CD14-positive monocyte (primary cell): ENCODE data around the gene MEX3A. TPM values are rescaled to one million over a fixed set of nuclear protein-coding genes. Genes with fewer than 3 reads are reported as not detected.
"Not testable (repeated sequence)": the region's sequence is repeated elsewhere in the genome, so short reads cannot be mapped to it uniquely, and the experiment has no call there.

Experiments used
- DNase-seq, 3 donors: peaks; one replicate each; pipeline ENCODE4 v3.0.0-alpha.2; 2011 to 2022
- H2AFZ ChIP-seq: 2 replicates; pipeline ENCODE4 v1.6.0; 2012; ENCODE audit warnings: mild to moderate bottlenecking, low read depth, low read length, inconsistent platforms; ENCODE audit not compliant: insufficient read depth, poor library complexity, severe bottlenecking
- H3K27ac ChIP-seq, 2 donors: 1 replicate in 1 of 2; 2 replicates in 1 of 2; pipeline ENCODE4 v1.5.1; 2012 to 2013; ENCODE audit warnings: low read length in 2 of 2, control low read depth in 1 of 2, inconsistent platforms in 1 of 2, low read depth in 1 of 2, mild to moderate bottlenecking in 1 of 2
- H3K27me3 ChIP-seq, 2 donors: one replicate each; pipeline versions ENCODE4 v1.6.0 to v1.6.1; 2011 to 2013; ENCODE audit warnings: low read length in 2 of 2; ENCODE audit not compliant: control insufficient read depth in 2 of 2, insufficient read depth in 2 of 2
- H3K36me3 ChIP-seq, 2 donors: replicated peaks in 1 of 2; 1 replicate in 1 of 2; 2 replicates in 1 of 2; pipeline versions ENCODE4 v1.5.1 to v1.6.1; 2012 to 2013; ENCODE audit warnings: low read length in 2 of 2, control low read depth in 1 of 2, inconsistent platforms in 1 of 2, mild to moderate bottlenecking in 1 of 2; ENCODE audit not compliant: insufficient read depth in 2 of 2, control insufficient read depth in 1 of 2
- H3K4me1 ChIP-seq, 2 donors: 1 replicate in 1 of 2; 2 replicates in 1 of 2; pipeline versions ENCODE4 v1.5.1 to v1.6.1; 2012 to 2013; ENCODE audit warnings: low read length in 2 of 2, control low read depth in 1 of 2, inconsistent platforms in 1 of 2, mild to moderate bottlenecking in 1 of 2, moderate library complexity in 1 of 2; ENCODE audit not compliant: insufficient read depth in 2 of 2, control insufficient read depth in 1 of 2
- H3K4me2 ChIP-seq: replicated peaks from 2 replicates; pipeline ENCODE3; 2012; ENCODE audit warnings: low read length, moderate library complexity, mild to moderate bottlenecking; ENCODE audit not compliant: poor library complexity, severe bottlenecking; ENCODE audit errors: extremely low read depth
- H3K4me3 ChIP-seq, 3 experiments: fragments of 200-600 bp in 1 of 3; sonication (generic) in 1 of 3; replicated peaks in 1 of 3; 1 replicate in 2 of 3; 2 replicates in 1 of 3; pipeline ENCODE4 v1.5.1; 2011 to 2013; ENCODE audit warnings: low read length in 3 of 3, mild to moderate bottlenecking in 3 of 3, control low read depth in 2 of 3, low read depth in 2 of 3, inconsistent platforms in 1 of 3, moderate library complexity in 1 of 3
- H3K79me2 ChIP-seq: 2 replicates; pipeline ENCODE4 v1.6.0; 2012; ENCODE audit warnings: mild to moderate bottlenecking, control low read depth, inconsistent platforms, low read length, moderate library complexity; ENCODE audit not compliant: insufficient read depth
- H3K9ac ChIP-seq: 2 replicates; pipeline ENCODE4 v1.6.0; 2017; ENCODE audit warnings: low read length, mild to moderate bottlenecking; ENCODE audit not compliant: insufficient read depth, poor library complexity, severe bottlenecking
- H3K9me3 ChIP-seq, 2 donors: replicated peaks in 1 of 2; 1 replicate in 1 of 2; 2 replicates in 1 of 2; pipeline versions ENCODE4 v1.5.1 to v1.6.1; 2012 to 2013; ENCODE audit warnings: low read length in 2 of 2, control low read depth in 1 of 2; ENCODE audit not compliant: control insufficient read depth in 1 of 2, insufficient read depth in 1 of 2
- H4K20me1 ChIP-seq: 2 replicates; pipeline ENCODE4 v1.6.0; 2012; ENCODE audit warnings: mild to moderate bottlenecking, low read length, control low read depth, moderate library complexity; ENCODE audit not compliant: insufficient read depth
- H3K27ac Mint-ChIP-seq, 7 donors: one replicate each; pipeline ENCODE4 v1.8.0; 2020; ENCODE audit warnings: mild to moderate bottlenecking in 7 of 7, mixed read lengths in 7 of 7, moderate library complexity in 6 of 7, inconsistent platforms in 2 of 7
- H3K27me3 Mint-ChIP-seq, 3 donors: one replicate each; pipeline ENCODE4 v1.8.0; 2021 to 2022; ENCODE audit warnings: low read depth in 3 of 3, mild to moderate bottlenecking in 3 of 3, mixed read lengths in 3 of 3, moderate library complexity in 3 of 3, inconsistent platforms in 1 of 3
- H3K36me3 Mint-ChIP-seq, 2 donors: one replicate each; pipeline ENCODE4 v1.8.0; 2020; ENCODE audit warnings: mixed read lengths in 2 of 2, inconsistent platforms in 1 of 2, mild to moderate bottlenecking in 1 of 2
- H3K4me1 Mint-ChIP-seq: one replicate; pipeline ENCODE4 v1.8.0; 2020; ENCODE audit warnings: mild to moderate bottlenecking, mixed read lengths
- H3K4me3 Mint-ChIP-seq, 2 donors: one replicate each; pipeline ENCODE4 v1.8.0; 2020; ENCODE audit warnings: mild to moderate bottlenecking in 2 of 2, mixed read lengths in 2 of 2, moderate library complexity in 1 of 2
- H3K9me3 Mint-ChIP-seq, 7 donors: one replicate each; pipeline ENCODE4 v1.8.0; 2020 to 2022; ENCODE audit warnings: mixed read lengths in 7 of 7, mild to moderate bottlenecking in 6 of 7, moderate library complexity in 6 of 7, inconsistent platforms in 2 of 7
- CTCF ChIP-seq: fragments of 200-600 bp; IDR thresholded peaks from one replicate; pipeline ENCODE4 v1.8.0; 2022; ENCODE audit warnings: antibody characterized with exemption, mild to moderate bottlenecking
- WGBS: methylation state at CpG from one replicate; pipeline ENCODE4 v1.1.5; 2013; ENCODE audit warnings: missing lambda C conversion rate; ENCODE audit not compliant: insufficient coverage; 5-methylcytosine and 5-hydroxymethylcytosine counted together
- intact Hi-C, 2 donors: fragments of 100-400 bp; cut with micrococcal nuclease; formaldehyde crosslinking; loops; one replicate each; pipeline versions ENCODE4 v1.15.0 to v1.15.1; 2023
- polyA plus RNA-seq, 3 donors: library from polyadenylated mRNA; depleted of rRNA in 1 of 3; unstranded in 2 of 3; stranded (reverse) in 1 of 3; fragments of 300-500 nt in 2 of 3; fragments of >200 nt in 1 of 3; fragmentation: Illumina TruSeq in 2 of 3; gene quantifications; 1 replicate in 2 of 3; 2 replicates in 1 of 3; pipeline ENCODE4 v1.2.3, GENCODE V29; 2012 to 2021

The MEX3A gene
- polyA plus RNA-seq, 3 donors: not detected

GRCh38 chr1:156072251-156072650 lies 10.0 kb downstream of the MEX3A start:
- Histone ChIP-seq H3K27me3 (peaks cover 8 to 28% of the 10 kb centered on the region in 2 donors), H3K9me3 (no peaks in the 10 kb centered on the region), H3K79me2 (no peaks in the 10 kb centered on the region), H3K27ac (no peak overlapping the region), H3K4me2 (no peak overlapping the region), H3K4me1 (peaks cover 11 to 18% of the 10 kb centered on the region in 2 donors), H3K9ac (no peak overlapping the region), H3K36me3 (no peaks in the 10 kb centered on the region), H2AFZ (no peak overlapping the region), H4K20me1 (no peaks in the 10 kb centered on the region), H3K4me3 (no peak overlapping the region)
- Mint-ChIP-seq H3K4me3 (no peak overlapping the region), H3K9me3 (peaks cover 0 to 8% (median 0%) of the 10 kb centered on the region in 7 donors), H3K27ac (no peak overlapping the region), H3K36me3 (no peaks in the 10 kb centered on the region), H3K4me1 (peaks cover 16% of the 10 kb centered on the region), H3K27me3 (peaks cover 37 to 43% (median 39%) of the 10 kb centered on the region in 3 donors)
- DNase-seq: no peak
- WGBS: 89% methylated on average over 1 of the region's 6 CpGs
- intact Hi-C loops: loop anchor here in 1 of 2 donors (10.0 kb wide), 1 partner anchor 243 kb away; no protein-coding TSS in a partner anchor
- TF ChIP-seq CTCF: no peak

- Histone ChIP-seq H3K27me3 (peaks cover 8 to 19% of the 10 kb centered on the region in 2 donors), H3K4me1 (peaks cover 9 to 11% of the 10 kb centered on the region in 2 donors)
- Mint-ChIP-seq H3K27me3 (peaks cover 29 to 35% (median 33%) of the 10 kb centered on the region in 3 donors), H3K27ac (peak overlapping the region in 1 of 7 donors; percentile 47), H3K4me1 (peaks cover 15% of the 10 kb centered on the region)
- not testable (repeated sequence) for H3K9me3 Mint-ChIP-seq, H3K36me3 ChIP-seq, H3K79me2 ChIP-seq, H3K4me2 ChIP-seq, H3K36me3 Mint-ChIP-seq, H3K9me3 ChIP-seq, H3K27ac ChIP-seq, H3K4me3 ChIP-seq, H3K9ac ChIP-seq, H3K4me3 Mint-ChIP-seq, DNase-seq, H4K20me1 ChIP-seq, H2AFZ ChIP-seq
- WGBS: 89% methylated on average over 3 of the region's 7 CpGs
- intact Hi-C loops: loop anchor here in 1 of 2 donors (10.0 kb wide), 1 partner anchor 243 kb away; no protein-coding TSS in a partner anchor
Observed at GRCh38 chr1:156071332-156071816, 10.9 kb downstream of the MEX3A start.
